Gastrocnemius medialis (tissue), 4 donors: ENCODE measurements around the gene SGK1. TPM values are rescaled to one million over a fixed set of nuclear protein-coding genes. Genes with fewer than 3 reads are reported as not detected.
A peak's percentile ranks its signal among the peaks of the same experiment; 100 is the strongest.

Source experiments
- ATAC-seq, 2 donors: fragments of 150-250 bp; one replicate each; pipeline ENCODE4 v1.9.1; 2016
- DNase-seq, 2 donors: peaks; one replicate each; pipeline ENCODE4 v3.0.0-alpha.2; 2019
- H3K27ac ChIP-seq, 4 donors: fragments of 200-600 bp; sonication (generic); 1 replicate in 1 of 4; 2 replicates in 3 of 4; pipeline ENCODE4 v1.5.1; 2016 to 2018; ENCODE audit warnings: mild to moderate bottlenecking in 2 of 4, moderate library complexity in 1 of 4
- H3K27me3 ChIP-seq, 3 donors: fragments of 200-600 bp; sonication (generic) in 2 of 3; 1 replicate in 1 of 3; 2 replicates in 2 of 3; pipeline versions ENCODE4 v1.5.1 to v1.6.0; 2016 to 2019; ENCODE audit warnings: mild to moderate bottlenecking in 1 of 3, moderate library complexity in 1 of 3
- H3K36me3 ChIP-seq, 2 donors: fragments of 200-600 bp; sonication (generic) in 1 of 2; one replicate each; pipeline ENCODE4 v1.5.1; 2017 to 2018
- H3K4me1 ChIP-seq, 2 donors: fragments of 200-600 bp; sonication (generic) in 1 of 2; one replicate each; pipeline ENCODE4 v1.5.1; 2016 to 2017; ENCODE audit warnings: mild to moderate bottlenecking in 2 of 2
- H3K4me3 ChIP-seq, 4 donors: fragments of 200-600 bp; sonication (generic) in 3 of 4; 1 replicate in 1 of 4; 2 replicates in 3 of 4; pipeline ENCODE4 v1.5.1; 2016 to 2019; ENCODE audit warnings: mild to moderate bottlenecking in 2 of 4
- H3K9me3 ChIP-seq, 3 donors: fragments of 200-600 bp; sonication (generic) in 2 of 3; 1 replicate in 1 of 3; 2 replicates in 2 of 3; pipeline ENCODE4 v1.5.1; 2016 to 2019
- CTCF ChIP-seq, 5 experiments: fragments of 450-650 bp in 3 of 5; fragments of 200-600 bp in 2 of 5; sonication (generic) in 2 of 5; IDR thresholded peaks in 4 of 5; conservative IDR thresholded peaks in 1 of 5; 1 replicate in 4 of 5; 2 replicates in 1 of 5; pipeline ENCODE4 v1.5.1; 2016 to 2019; ENCODE audit warnings: antibody characterized with exemption in 5 of 5, mild to moderate bottlenecking in 3 of 5, moderate library complexity in 3 of 5
- POLR2A ChIP-seq, 2 donors: fragments of 450-650 bp; IDR thresholded peaks; one replicate each; pipeline ENCODE4 v1.6.1; 2017; ENCODE audit warnings: antibody characterized with exemption in 2 of 2, mild to moderate bottlenecking in 2 of 2, moderate library complexity in 2 of 2
- in situ Hi-C, 4 donors: fragments of 200-750 bp; cut with MboI; loops; one replicate each; pipeline versions ENCODE4 v1.15.0 to v1.8.0; 2017; ENCODE audit warnings: low sequenced_read_pairs in 4 of 4
- intact Hi-C: fragments of 100-400 bp; cut with DNase I; formaldehyde crosslinking; loops from one replicate; pipeline ENCODE4 v1.15.1; 2023; ENCODE audit warnings: low total_unique reads
- total RNA-seq, 4 donors: library from RNA; depleted of rRNA; stranded (reverse); fragments of >200 nt; gene quantifications; one replicate each; pipeline versions ENCODE4 v1.1.0 to v1.2.3, GENCODE V29; 2016

SGK1 gene
- total RNA-seq, 4 donors from 2014 or later: 43.7 to 100 (median 56.2) TPM

GRCh38 chr6:134254118-134254517 is 63.8 kb downstream of the SGK1 start:
- no peak overlapping the region for H3K4me3 ChIP-seq
- intact Hi-C loops (no loop called here), in situ Hi-C loops (no loop called here)
- H3K36me3 ChIP-seq: no peaks in the 10 kb centered on the region
- H3K27ac ChIP-seq: no peak overlapping the region
- DNase-seq: no peak
- H3K27me3 ChIP-seq: no peaks in the 10 kb centered on the region
- TF ChIP-seq POLR2A (IDR thresholded peaks at IDR 0.05): no peak
- TF ChIP-seq CTCF (IDR thresholded peaks at IDR 0.05 in 4 of 5, conservative IDR thresholded peaks at IDR 0.05 in 1 of 5): no peak
- H3K9me3 ChIP-seq: no peaks in the 10 kb centered on the region
- peaks cover 18 to 25% of the 10 kb centered on the region in 2 donors for H3K4me1 ChIP-seq
- ATAC-seq: no peak

GRCh38 chr6:134253681-134254080 is 64.2 kb downstream of the SGK1 start:
- Histone ChIP-seq H3K4me3 (no peak overlapping the region), H3K27ac (peak overlapping the region in 1 of 4 donors; percentile 6), H3K4me1 (peaks cover 23 to 29% of the 10 kb centered on the region in 2 donors), H3K36me3 (no peaks in the 10 kb centered on the region), H3K27me3 (no peaks in the 10 kb centered on the region), H3K9me3 (no peaks in the 10 kb centered on the region)
- in situ Hi-C loops (no loop called here), intact Hi-C loops (no loop called here)
- ATAC-seq (peak; percentile 78 to 84), DNase-seq (peak in 1 of 2 donors; percentile 42)
- TF ChIP-seq POLR2A (IDR thresholded peaks at IDR 0.05) (no peak), CTCF (IDR thresholded peaks at IDR 0.05 in 4 of 5, conservative IDR thresholded peaks at IDR 0.05 in 1 of 5) (no peak)

GRCh38 chr6:134251320-134251719 is 66.6 kb downstream of the SGK1 start:
- H3K4me1 ChIP-seq: peaks cover 41 to 49% of the 10 kb centered on the region in 2 donors
- ATAC-seq (no peak), DNase-seq (no peak)
- TF ChIP-seq CTCF (IDR thresholded peaks at IDR 0.05 in 4 of 5, conservative IDR thresholded peaks at IDR 0.05 in 1 of 5) (no peak), POLR2A (IDR thresholded peaks at IDR 0.05) (no peak)
- H3K4me3 ChIP-seq: no peak overlapping the region
- in situ Hi-C loops: no loop called here
- no peaks in the 10 kb centered on the region for H3K27me3 ChIP-seq
- H3K27ac ChIP-seq: no peak overlapping the region
- no peaks in the 10 kb centered on the region for H3K36me3 ChIP-seq
- no peaks in the 10 kb centered on the region for H3K9me3 ChIP-seq
- intact Hi-C loops: no loop called here

GRCh38 chr6:134250776-134251175 is 67.1 kb downstream of the SGK1 start:
- Histone ChIP-seq H3K4me1 (peaks cover 41 to 49% of the 10 kb centered on the region in 2 donors), H3K27me3 (no peaks in the 10 kb centered on the region), H3K27ac (no peak overlapping the region), H3K9me3 (no peaks in the 10 kb centered on the region), H3K36me3 (no peaks in the 10 kb centered on the region), H3K4me3 (no peak overlapping the region)
- DNase-seq (no peak), ATAC-seq (no peak)
- in situ Hi-C loops: no loop called here
- TF ChIP-seq CTCF (IDR thresholded peaks at IDR 0.05 in 4 of 5, conservative IDR thresholded peaks at IDR 0.05 in 1 of 5): no peak
- no peak for TF ChIP-seq POLR2A (IDR thresholded peaks at IDR 0.05)
- intact Hi-C loops: no loop called here
